RWPE2 (cell line): ENCODE results near the gene ALDH1A3.

Source experiments
- ATAC-seq: fragments of 200-7000 bp; cut with Tn5 transposase; 3 replicates; pipeline ENCODE4 v1.9.1; 2021; ENCODE audit warnings: low read depth
- DNase-seq: peaks from one replicate; pipeline ENCODE4 v3.0.0-alpha.2; 2020; ENCODE audit warnings: low spot score
- H3K27ac ChIP-seq: fragments of 450-650 bp; 2 replicates; pipeline ENCODE4 v1.5.1; 2017; ENCODE audit warnings: mild to moderate bottlenecking; ENCODE audit not compliant: poor library complexity, severe bottlenecking
- H3K27me3 ChIP-seq: fragments of 250-450 bp; sonication (Bioruptor Pico); 2 replicates; pipeline ENCODE4 v1.5.1; 2021; ENCODE audit warnings: mild to moderate bottlenecking, moderate library complexity; ENCODE audit not compliant: insufficient read depth, poor library complexity, severe bottlenecking
- H3K36me3 ChIP-seq: fragments of 250-450 bp; sonication (Bioruptor Pico); 2 replicates; pipeline ENCODE4 v1.5.1; 2020; ENCODE audit warnings: low read depth, mild to moderate bottlenecking, moderate library complexity
- H3K4me1 ChIP-seq: fragments of 250-450 bp; sonication (Bioruptor Pico); 2 replicates; pipeline ENCODE4 v1.5.1; 2021; ENCODE audit warnings: mild to moderate bottlenecking, moderate library complexity; ENCODE audit not compliant: insufficient read depth, poor library complexity, severe bottlenecking
- H3K4me3 ChIP-seq: fragments of 250-450 bp; sonication (Bioruptor Pico); 2 replicates; pipeline ENCODE4 v1.5.1; 2021; ENCODE audit warnings: mild to moderate bottlenecking, moderate library complexity; ENCODE audit not compliant: severe bottlenecking
- H3K9me3 ChIP-seq: fragments of 250-450 bp; sonication (Bioruptor Pico); 2 replicates; pipeline ENCODE4 v1.5.1; 2021; ENCODE audit warnings: mild to moderate bottlenecking, moderate library complexity; ENCODE audit not compliant: severe bottlenecking
- TF ChIP-seq, protein P1 (sequence below): fragments of 450-650 bp; IDR thresholded peaks from one replicate; pipeline ENCODE4 v1.5.1; 2017; ENCODE audit warnings: mild to moderate bottlenecking, moderate library complexity; ENCODE audit not compliant: poor library complexity, severe bottlenecking

ALDH1A3 gene

DNA sequence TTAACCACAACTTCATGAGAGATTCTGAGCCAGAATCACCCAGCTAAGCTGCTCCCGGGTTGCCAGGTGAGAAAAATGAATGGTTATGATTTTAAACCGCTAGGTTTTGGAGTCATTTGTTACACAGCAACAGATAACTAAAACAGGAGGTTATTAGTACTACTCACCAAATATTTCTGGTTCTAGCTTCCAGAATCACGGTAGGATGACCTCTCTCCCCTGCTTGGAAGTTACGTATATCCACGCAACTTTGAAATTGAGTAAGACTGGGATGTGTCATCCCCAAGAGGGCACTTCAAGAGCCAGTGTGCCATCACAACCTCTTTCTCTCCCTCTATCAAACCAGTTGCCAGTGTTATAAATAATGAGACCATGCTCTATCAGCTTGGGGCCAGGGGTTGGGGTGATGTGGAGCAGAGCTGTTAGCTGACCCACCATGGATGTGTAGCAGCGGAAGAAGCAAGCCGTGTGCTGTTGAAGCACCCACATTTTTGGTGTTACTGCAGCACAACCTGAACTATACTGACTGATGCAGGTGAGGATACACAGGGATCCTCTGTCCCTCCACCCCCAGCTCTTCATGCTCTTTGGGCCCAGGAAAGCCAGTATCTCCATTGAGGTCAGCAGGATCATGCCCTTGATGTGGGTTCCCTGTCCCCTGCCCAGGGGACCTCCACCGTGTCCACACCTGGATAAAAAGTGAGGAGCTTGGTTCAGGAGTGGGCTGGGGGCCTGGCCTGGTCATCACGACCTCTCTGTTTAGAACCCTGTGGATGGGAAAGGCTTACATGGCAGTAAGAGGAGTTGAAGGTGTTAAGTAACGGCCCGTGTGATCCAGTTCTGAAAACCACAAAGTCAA is 19.4 kb upstream of the ALDH1A3 start:
- Histone ChIP-seq H3K27ac (no peak overlapping the region), H3K27me3 (no peaks in the 10 kb centered on the region), H3K36me3 (no peaks in the 10 kb centered on the region), H3K4me3 (no peak overlapping the region), H3K9me3 (no peaks in the 10 kb centered on the region), H3K4me1 (no peaks in the 10 kb centered on the region)
- DNase-seq (peak; percentile 32), ATAC-seq (no peak)
- TF ChIP-seq, protein P1, sequence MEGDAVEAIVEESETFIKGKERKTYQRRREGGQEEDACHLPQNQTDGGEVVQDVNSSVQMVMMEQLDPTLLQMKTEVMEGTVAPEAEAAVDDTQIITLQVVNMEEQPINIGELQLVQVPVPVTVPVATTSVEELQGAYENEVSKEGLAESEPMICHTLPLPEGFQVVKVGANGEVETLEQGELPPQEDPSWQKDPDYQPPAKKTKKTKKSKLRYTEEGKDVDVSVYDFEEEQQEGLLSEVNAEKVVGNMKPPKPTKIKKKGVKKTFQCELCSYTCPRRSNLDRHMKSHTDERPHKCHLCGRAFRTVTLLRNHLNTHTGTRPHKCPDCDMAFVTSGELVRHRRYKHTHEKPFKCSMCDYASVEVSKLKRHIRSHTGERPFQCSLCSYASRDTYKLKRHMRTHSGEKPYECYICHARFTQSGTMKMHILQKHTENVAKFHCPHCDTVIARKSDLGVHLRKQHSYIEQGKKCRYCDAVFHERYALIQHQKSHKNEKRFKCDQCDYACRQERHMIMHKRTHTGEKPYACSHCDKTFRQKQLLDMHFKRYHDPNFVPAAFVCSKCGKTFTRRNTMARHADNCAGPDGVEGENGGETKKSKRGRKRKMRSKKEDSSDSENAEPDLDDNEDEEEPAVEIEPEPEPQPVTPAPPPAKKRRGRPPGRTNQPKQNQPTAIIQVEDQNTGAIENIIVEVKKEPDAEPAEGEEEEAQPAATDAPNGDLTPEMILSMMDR = no peak

GRCh38 chr15:100860829-100861510 is 18.7 kb upstream of the ALDH1A3 start:
- no peak overlapping the region for H3K4me3 ChIP-seq
- peak; percentile 54 for DNase-seq
- H3K4me1 ChIP-seq = no peaks in the 10 kb centered on the region
- no peaks in the 10 kb centered on the region for H3K9me3 ChIP-seq
- no peak for ATAC-seq
- H3K27me3 ChIP-seq = no peaks in the 10 kb centered on the region
- TF ChIP-seq, protein P1 = no peak
- no peak overlapping the region for H3K27ac ChIP-seq
- no peaks in the 10 kb centered on the region for H3K36me3 ChIP-seq

DNA sequence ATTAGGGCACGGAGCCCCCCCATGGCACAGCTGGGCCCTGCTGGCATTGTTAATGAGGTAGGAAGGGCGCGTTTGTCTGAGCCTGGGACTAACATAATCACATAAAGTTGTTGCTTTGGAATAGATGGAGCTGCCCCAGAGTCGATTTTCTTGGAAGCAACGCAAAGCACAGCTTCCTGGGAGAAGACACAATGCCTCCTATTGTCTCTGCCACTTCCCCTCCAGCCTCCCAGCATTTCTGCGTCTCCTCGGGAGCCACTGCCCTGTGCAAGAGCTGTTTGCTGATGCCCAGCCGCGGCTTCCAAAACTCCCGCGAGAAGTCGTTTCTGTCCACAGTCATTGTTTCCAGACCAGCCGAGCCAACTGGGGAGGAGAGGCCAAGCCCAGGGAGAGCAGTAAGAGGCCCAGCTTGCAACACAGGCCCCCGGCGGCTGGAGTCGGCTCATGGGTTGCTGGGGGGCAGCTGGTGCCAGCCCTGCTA is 18.1 kb upstream of the ALDH1A3 start:
- Histone ChIP-seq H3K27ac (no peak overlapping the region), H3K9me3 (no peaks in the 10 kb centered on the region), H3K36me3 (no peaks in the 10 kb centered on the region), H3K4me3 (no peak overlapping the region), H3K27me3 (no peaks in the 10 kb centered on the region), H3K4me1 (no peaks in the 10 kb centered on the region)
- ATAC-seq (no peak), DNase-seq (peak; percentile 71)
- TF ChIP-seq, protein P1 = no peak

- TF ChIP-seq, protein P1 = no peak
- no peak overlapping the region for H3K4me3 ChIP-seq
- H3K36me3 ChIP-seq = no peaks in the 10 kb centered on the region
- ATAC-seq (no peak), DNase-seq (peak; percentile 30)
- no peaks in the 10 kb centered on the region for H3K4me1 ChIP-seq
- H3K27ac ChIP-seq = no peak overlapping the region
- no peaks in the 10 kb centered on the region for H3K27me3 ChIP-seq
- H3K9me3 ChIP-seq = no peaks in the 10 kb centered on the region
Observed at GRCh38 chr15:100862162-100862561, 17.5 kb upstream of the ALDH1A3 start.
